Measurements from ENCODE around the gene ZNF844.
"Not testable (repeated sequence)": the region's sequence is repeated elsewhere in the genome, so short reads cannot be mapped to it uniquely, and the experiment has no call there.

The ZNF844 gene

GRCh38 chr19:12092956-12093355, 28.4 kb downstream of the ZNF844 start:
- no peak for DNase-seq

- no peak for DNase-seq
These were observed 29.2 kb downstream of the ZNF844 start for GRCh38 chr19:12093777-12094176.

DNA sequence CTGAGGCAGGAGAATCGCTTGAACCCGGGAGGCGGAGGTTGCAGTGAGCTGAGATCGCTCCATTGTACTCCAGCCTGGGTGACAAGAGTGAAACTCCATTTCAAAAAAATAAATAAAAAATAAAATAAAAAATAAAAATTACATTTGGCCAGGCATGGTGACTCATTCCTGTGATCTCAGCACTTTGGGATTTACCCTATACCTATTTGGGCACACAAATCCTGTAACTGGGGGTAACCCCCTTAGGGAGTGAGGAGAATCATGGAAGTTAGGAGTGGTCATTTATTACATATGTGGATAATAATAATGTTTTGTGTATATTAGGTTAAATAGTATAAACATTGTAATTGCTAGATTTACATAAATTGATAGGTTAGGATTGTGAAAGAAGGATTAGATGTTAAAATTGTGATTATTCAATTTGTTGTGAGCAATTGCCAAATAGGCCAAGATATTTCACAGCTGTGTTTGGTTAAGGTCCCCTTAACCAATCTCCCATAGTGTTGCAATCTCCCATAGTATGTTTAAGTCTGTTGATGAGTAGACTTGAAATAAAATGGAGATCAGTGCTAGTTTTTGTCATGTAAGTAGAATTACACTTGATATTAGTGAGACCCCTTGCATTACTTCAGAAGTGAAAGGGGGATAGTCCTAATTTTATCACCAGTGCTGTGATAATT, 30.7 kb downstream of the ZNF844 start:
- DNase-seq = no peak

DNA sequence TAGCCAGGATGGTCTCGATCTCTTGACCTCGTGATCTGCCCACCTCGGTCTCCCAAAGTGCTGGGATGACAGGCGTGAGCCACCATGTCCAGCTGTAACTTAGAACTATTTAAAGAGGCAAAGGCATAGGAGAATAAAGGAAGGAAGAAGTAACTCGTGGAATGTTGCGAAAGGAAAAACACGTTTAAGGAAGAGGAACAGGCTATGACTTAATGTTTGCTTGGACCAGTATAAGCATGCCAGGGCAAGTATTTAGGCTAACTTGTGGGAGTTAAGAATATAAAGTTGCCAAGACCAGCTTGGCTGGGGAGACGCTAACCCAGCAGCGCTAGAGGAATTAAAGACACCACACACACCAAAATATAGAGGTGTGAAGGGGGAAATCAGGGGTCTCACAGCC, 33.5 kb downstream of the ZNF844 start:
- DNase-seq = no peak

DNA sequence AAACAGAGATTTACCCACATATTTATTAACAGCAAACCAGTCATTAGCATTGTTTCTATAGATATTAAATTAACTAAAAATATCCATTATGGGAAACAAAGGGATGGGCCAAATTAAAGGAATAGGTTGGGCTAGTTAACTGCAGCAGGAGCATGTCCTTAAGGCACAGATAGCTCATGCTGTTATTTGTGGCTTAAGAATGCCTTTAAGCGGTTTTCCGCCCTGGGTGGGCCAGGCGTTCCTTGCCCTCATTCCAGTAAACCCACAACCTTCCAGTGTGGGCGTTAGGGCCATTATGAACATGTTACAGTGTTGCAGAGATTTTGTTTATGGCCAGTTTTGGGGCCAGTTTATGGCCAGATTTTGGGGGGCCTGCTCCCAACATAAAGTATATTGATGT, 39.4 kb downstream of the ZNF844 start:
- DNase-seq = not testable (repeated sequence)

GRCh38 chr19:12111176-12111575, 46.6 kb downstream of the ZNF844 start:
- DNase-seq = no peak

DNA sequence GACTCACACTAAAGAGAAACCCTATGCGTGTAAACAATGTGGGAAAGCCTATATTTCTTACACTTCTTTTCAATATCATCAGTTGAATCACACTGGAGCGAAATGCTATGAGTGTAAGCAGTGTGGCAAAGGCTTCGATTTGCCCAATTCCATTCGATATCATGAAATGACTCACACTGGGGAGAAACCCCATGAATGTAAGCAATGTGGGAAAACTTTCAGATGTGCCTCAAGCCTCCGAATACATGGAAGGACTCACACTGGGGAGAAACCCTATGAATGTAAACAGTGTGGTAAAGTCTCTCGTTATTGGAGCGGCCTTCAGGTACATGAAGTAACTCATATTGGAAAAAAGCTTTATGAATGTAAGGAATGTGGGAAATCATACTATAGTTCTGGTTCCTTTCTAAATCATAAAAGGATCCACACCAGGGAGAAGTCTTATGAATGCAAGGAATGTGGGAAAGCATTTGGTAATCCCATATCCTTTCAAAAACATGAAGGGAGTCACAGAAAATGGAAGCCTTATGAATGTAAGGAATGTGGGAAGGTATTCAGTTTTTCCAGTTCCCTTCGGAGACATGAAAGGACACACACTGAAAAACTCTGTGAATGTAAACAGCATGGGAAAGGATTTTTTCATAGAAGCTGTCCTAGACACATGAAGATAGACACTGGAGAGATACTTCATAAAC, 47.6 kb downstream of the ZNF844 start:
- no peak for DNase-seq

DNA sequence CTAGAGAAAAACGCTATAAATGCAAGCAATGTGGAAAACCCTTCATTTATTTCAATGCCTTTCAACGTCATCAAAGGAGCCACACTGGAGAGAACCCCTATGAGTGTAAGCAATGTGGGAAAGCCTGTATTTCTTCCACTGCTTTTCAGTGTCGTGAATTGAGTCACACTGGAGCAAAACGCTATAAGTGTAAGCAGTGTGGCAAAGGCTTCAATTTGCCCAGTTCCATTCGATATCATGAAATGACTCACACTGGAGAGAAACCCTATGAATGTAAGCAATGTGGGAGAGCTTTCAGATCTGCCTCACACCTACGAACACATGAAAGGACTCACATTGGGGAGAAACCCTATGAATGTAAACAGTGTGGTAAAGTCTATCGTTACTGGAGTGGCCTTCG, 48.2 kb downstream of the ZNF844 start:
- DNase-seq = no peak

GRCh38 chr19:12113121-12113520, 48.6 kb downstream of the ZNF844 start:
- DNase-seq = no peak

DNA sequence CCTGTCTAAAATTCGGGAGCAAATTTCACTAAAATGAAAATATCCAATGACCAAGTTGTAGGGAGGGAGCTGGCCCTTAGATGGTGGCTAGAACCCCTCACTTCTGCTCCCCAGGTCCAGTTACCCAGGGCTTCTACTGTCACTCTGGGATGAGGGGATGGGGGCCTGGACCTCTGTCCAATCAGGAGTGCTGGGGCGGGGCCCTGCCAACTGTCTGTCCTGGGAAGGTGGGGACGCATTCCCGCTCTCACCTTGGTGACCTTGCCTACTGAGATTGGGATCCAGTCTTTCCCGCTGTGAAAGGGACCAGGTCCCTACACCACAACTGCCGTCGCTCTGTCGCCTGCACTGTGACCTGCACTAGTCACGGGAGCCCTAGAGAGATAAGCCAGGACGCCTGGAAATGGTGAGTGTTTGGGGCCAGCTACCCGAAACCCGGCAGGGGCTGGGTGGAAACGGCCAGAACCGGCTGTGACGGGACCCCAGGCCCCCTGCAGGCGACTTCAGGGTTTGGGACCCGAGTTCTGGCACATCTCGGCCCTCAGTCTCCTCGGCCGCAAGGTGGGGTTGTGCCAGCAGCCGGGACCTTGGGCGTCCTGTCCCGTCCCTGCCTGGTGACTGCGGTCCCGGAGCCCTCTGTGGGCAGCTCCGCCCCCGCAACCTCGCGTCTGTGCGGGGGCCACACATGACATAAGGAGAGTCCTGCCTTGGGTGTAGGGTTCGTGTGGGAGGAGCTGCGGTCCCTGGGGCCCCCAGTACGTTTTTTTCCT, 52.9 kb downstream of the ZNF844 start:
- no peak for DNase-seq

DNA sequence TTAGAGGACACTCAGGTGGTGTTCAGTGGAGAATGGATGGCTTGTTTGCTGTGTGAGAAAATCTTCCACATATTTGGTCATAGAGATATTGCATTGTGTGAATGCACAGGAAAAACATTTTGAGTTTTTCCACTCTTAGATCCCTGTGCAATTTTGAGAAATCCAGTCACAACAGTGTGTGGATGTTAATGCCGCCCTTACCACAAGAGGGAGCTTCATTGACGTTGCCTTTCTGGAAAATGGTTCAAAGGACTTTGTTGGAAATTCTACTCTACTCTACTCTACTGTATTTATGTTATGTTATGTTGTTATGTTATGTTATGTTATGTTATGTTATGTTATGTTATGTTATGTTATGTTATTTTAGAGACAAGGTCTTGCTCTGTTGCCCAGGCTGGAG, 62.2 kb downstream of the ZNF844 start:
- DNase-seq = no peak

All from activated gamma-delta T cell treated with Interleukin-2 at 50 U/mL for 16 hours (primary cell).